Tibial artery (tissue), 4 donors: Measurements from ENCODE around the gene ELF1.
"Not testable (repeated sequence)": the region's sequence is repeated elsewhere in the genome, so short reads cannot be mapped to it uniquely, and the experiment has no call there.

Experiments used
- DNase-seq, 2 donors: peaks; one replicate each; pipeline ENCODE4 v3.0.0-alpha.2; 2019
- H3K27ac ChIP-seq, 2 donors: fragments of 200-600 bp; sonication (generic) in 1 of 2; 1 replicate in 1 of 2; 2 replicates in 1 of 2; pipeline ENCODE4 v1.5.1; 2018 to 2019; ENCODE audit warnings: mild to moderate bottlenecking in 1 of 2
- H3K27me3 ChIP-seq, 2 donors: fragments of 200-600 bp; sonication (generic) in 1 of 2; one replicate each; pipeline versions ENCODE4 v1.5.1 to v1.6.0; 2016 to 2019
- H3K36me3 ChIP-seq, 3 donors: fragments of 200-600 bp; sonication (generic) in 2 of 3; one replicate each; pipeline ENCODE4 v1.5.1; 2016 to 2019; ENCODE audit warnings: mild to moderate bottlenecking in 2 of 3
- H3K4me1 ChIP-seq, 4 donors: fragments of 200-600 bp; sonication (generic) in 2 of 4; 1 replicate in 3 of 4; 2 replicates in 1 of 4; pipeline ENCODE4 v1.5.1; 2016 to 2019
- H3K4me3 ChIP-seq, 2 donors: fragments of 200-600 bp; sonication (generic) in 1 of 2; 1 replicate in 1 of 2; 2 replicates in 1 of 2; pipeline ENCODE4 v1.5.1; 2018 to 2019; ENCODE audit warnings: mild to moderate bottlenecking in 2 of 2
- H3K9me3 ChIP-seq, 3 donors: fragments of 200-600 bp; sonication (generic) in 1 of 3; one replicate each; pipeline ENCODE4 v1.5.1; 2016 to 2019
- CTCF ChIP-seq, 2 experiments: fragments of 200-600 bp in 1 of 2; fragments of 450-650 bp in 1 of 2; IDR thresholded peaks; one replicate each; pipeline ENCODE4 v1.5.1; 2017 to 2019; ENCODE audit warnings: antibody characterized with exemption in 2 of 2, mild to moderate bottlenecking in 1 of 2, moderate library complexity in 1 of 2
- intact Hi-C: fragments of 100-400 bp; cut with DNase I; formaldehyde crosslinking; loops from one replicate; pipeline ENCODE4 v1.15.0; 2023; ENCODE audit warnings: low total_unique reads

Gene ELF1

GRCh38 chr13:40911341-40911740 lies 107.8 kb downstream of the ELF1 start:
- no peak for TF ChIP-seq CTCF (IDR thresholded peaks at IDR 0.05)
- no peaks in the 10 kb centered on the region for H3K9me3 ChIP-seq
- no peak for DNase-seq
- H3K27me3 ChIP-seq = no peaks in the 10 kb centered on the region
- H3K4me1 ChIP-seq = no peaks in the 10 kb centered on the region
- intact Hi-C loops = no loop called here
- H3K36me3 ChIP-seq = no peaks in the 10 kb centered on the region
- no peak overlapping the region for H3K27ac ChIP-seq
- H3K4me3 ChIP-seq = no peak overlapping the region

GRCh38 chr13:40910324-40911050 lies 108.6 kb downstream of the ELF1 start:
- intact Hi-C loops = no loop called here
- H3K36me3 ChIP-seq = no peaks in the 10 kb centered on the region
- no peaks in the 10 kb centered on the region for H3K27me3 ChIP-seq
- H3K4me1 ChIP-seq = no peaks in the 10 kb centered on the region
- H3K9me3 ChIP-seq = no peaks in the 10 kb centered on the region
- no peak for TF ChIP-seq CTCF (IDR thresholded peaks at IDR 0.05)
- no peak for DNase-seq
- H3K27ac ChIP-seq = no peak overlapping the region
- no peak overlapping the region for H3K4me3 ChIP-seq

GRCh38 chr13:40909541-40910200 lies 109.4 kb downstream of the ELF1 start:
- H3K27me3 ChIP-seq, H3K36me3 ChIP-seq, H3K4me3 ChIP-seq, H3K9me3 ChIP-seq, intact Hi-C loops, H3K4me1 ChIP-seq, H3K27ac ChIP-seq, DNase-seq: not testable (repeated sequence)

- Histone ChIP-seq H3K4me3 (no peak overlapping the region), H3K27ac (no peak overlapping the region), H3K9me3 (no peaks in the 10 kb centered on the region), H3K4me1 (no peaks in the 10 kb centered on the region), H3K36me3 (no peaks in the 10 kb centered on the region), H3K27me3 (no peaks in the 10 kb centered on the region)
- intact Hi-C loops = no loop called here
- no peak for DNase-seq
- no peak for TF ChIP-seq CTCF (IDR thresholded peaks at IDR 0.05)
Observed at GRCh38 chr13:40908546-40908945, 110.6 kb downstream of the ELF1 start.

- not testable (repeated sequence) for H3K9me3 ChIP-seq
Observed at GRCh38 chr13:40901032-40901431, 118.1 kb downstream of the ELF1 start.

GRCh38 chr13:40900568-40900967 lies 118.5 kb downstream of the ELF1 start:
- H3K36me3 ChIP-seq, H3K27me3 ChIP-seq, H3K27ac ChIP-seq, intact Hi-C loops, H3K4me3 ChIP-seq, H3K9me3 ChIP-seq, H3K4me1 ChIP-seq, DNase-seq: not testable (repeated sequence)

More at GRCh38 chr13:40901032-40901431, 118.1 kb downstream of the ELF1 start:
- DNase-seq, H3K27ac ChIP-seq, H3K4me3 ChIP-seq, H3K27me3 ChIP-seq, intact Hi-C loops, H3K4me1 ChIP-seq, H3K36me3 ChIP-seq: not testable (repeated sequence)

GRCh38 chr13:40897053-40897452 lies 122.1 kb downstream of the ELF1 start:
- no peak for DNase-seq
- no peaks in the 10 kb centered on the region for H3K27me3 ChIP-seq
- no peaks in the 10 kb centered on the region for H3K36me3 ChIP-seq
- intact Hi-C loops = no loop called here
- peaks cover 0 to 4% (median 0%) of the 10 kb centered on the region in 4 donors for H3K4me1 ChIP-seq
- H3K9me3 ChIP-seq = no peaks in the 10 kb centered on the region
- TF ChIP-seq CTCF (IDR thresholded peaks at IDR 0.05) = no peak
- H3K4me3 ChIP-seq = no peak overlapping the region
- no peak overlapping the region for H3K27ac ChIP-seq
